SK-N-MC (cell line): ENCODE measurements around the gene UFSP1.
A peak's percentile ranks its signal among the peaks of the same experiment; 100 is the strongest.

Experiments used
- DNase-seq: peaks from one replicate; pipeline ENCODE4 v3.0.0-alpha.2; 2011; ENCODE audit warnings: low read depth, low spot score
- H3K27ac ChIP-seq: fragments of 200-600 bp; sonication (generic); 2 replicates; pipeline ENCODE4 v1.5.1; 2016; ENCODE audit warnings: mixed run types
- H3K36me3 ChIP-seq: fragments of 200-600 bp; sonication (generic); 2 replicates; pipeline ENCODE4 v1.6.1; 2017; ENCODE audit warnings: antibody characterized with exemption, low read length, mixed read lengths; ENCODE audit not compliant: insufficient read depth
- H3K4me3 ChIP-seq: fragments of 200-600 bp; sonication (generic); 2 replicates; pipeline ENCODE4 v1.5.1; 2016
- H3K9ac ChIP-seq: fragments of 200-600 bp; sonication (generic); 2 replicates; pipeline ENCODE4 v1.8.0; 2017; ENCODE audit warnings: mixed run types, mixed read lengths; ENCODE audit not compliant: insufficient read length
- H3K9me3 ChIP-seq: fragments of 200-600 bp; sonication (generic); 2 replicates; pipeline ENCODE4 v1.6.1; 2017; ENCODE audit warnings: low read depth, mild to moderate bottlenecking, antibody characterized with exemption, low read length, moderate library complexity, mixed read lengths
- EZH2 ChIP-seq: fragments of 200-600 bp; sonication (generic); IDR thresholded peaks from one replicate; pipeline ENCODE4 v1.6.1; 2017; ENCODE audit warnings: antibody characterized with exemption
- FOXP2 ChIP-seq: optimal IDR thresholded peaks from 2 replicates; pipeline ENCODE3; 2011; ENCODE audit warnings: mild to moderate bottlenecking, moderate library complexity; ENCODE audit not compliant: insufficient read depth; ENCODE audit errors: extremely low read length, control extremely low read depth
- POLR2AphosphoS5 ChIP-seq: IDR thresholded peaks from 2 replicates; pipeline ENCODE4 v1.6.1; 2012; ENCODE audit warnings: mild to moderate bottlenecking, low read depth, low read length, borderline replicate concordance

The UFSP1 gene

DNA sequence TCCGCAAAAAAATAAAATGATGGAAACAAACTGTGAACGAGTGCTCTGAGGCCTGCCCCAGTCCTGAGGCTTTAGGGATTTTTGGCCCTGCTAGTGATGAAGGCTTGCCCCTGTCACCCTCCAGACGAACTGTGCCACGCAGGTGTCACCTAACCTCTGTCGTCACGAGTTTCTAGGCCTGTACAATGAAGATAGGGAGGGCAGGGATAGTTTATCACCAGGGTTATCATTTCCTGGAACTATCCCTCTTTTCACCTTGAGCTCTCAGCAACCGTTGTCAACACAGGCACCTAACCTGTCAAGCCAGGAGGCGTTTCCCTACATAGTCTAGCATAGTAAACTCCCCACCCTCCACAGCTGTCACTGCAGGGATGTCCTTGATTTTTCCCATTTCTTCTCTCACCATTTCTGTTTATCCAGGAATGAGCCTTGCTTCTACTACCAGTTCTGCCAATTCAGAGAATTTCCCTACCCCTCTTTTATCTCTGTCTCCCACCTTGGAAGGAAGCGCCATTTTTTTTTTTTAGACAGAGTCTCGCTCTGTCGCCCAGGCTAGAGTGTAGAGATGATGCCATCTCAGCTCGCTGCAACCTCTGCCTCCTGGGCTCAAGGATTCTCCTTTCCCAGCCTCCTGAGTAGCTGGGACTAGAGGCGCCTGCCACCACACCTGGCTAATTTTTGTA is 8.4 kb upstream of the UFSP1 start:
- Histone ChIP-seq H3K9ac (no peak overlapping the region), H3K9me3 (no peaks in the 10 kb centered on the region), H3K4me3 (no peak overlapping the region), H3K36me3 (no peaks in the 10 kb centered on the region), H3K27ac (no peak overlapping the region)
- TF ChIP-seq FOXP2 = no peak
- no peak for TF ChIP-seq POLR2AphosphoS5
- TF ChIP-seq EZH2 = no peak
- no peak for DNase-seq

DNA sequence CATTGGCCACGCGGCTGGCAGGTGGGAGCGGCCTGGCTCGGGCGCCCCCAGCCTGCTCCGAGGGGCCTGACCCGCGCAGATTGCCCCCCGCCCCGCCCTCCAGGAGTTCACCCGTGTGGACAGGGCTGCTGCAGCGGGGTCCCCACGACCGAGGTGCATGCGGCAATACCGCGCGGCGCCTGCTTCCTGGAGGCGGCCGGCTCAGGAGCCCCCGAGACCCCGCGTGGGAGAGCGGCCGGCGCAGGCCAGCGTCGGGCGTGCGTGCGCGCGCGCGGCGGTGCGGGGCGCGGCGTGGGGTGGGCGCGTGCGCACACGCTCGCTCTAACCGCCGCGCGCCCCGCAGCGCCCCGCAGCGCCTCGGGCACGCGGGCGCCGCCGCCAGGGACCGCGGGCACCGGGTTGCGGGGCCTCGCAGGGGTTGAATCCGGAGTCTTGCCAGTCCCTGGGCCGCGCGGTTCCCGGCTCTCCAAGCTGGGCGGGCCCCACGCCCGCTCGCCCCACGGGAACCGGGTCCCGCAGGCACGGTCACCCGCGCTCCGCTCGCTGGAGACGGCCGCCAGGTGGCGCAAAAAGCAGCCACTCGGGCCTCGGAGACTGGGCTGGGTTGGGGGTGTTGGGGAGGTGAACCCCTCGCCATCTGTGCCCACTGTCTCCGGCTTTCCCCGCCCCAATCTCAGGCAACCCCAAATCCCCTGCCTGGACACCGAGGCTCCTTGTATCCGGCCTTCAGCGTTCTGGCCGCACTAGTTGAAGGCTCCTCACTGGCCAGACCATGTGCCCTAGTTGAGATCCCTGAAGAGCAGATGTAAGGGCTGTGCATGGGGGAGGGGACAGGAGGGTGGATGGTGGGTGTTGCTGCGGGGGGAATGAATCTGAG is 7.5 kb upstream of the UFSP1 start:
- no peaks in the 10 kb centered on the region for H3K36me3 ChIP-seq
- TF ChIP-seq FOXP2 = no peak
- TF ChIP-seq EZH2 = no peak
- no peak for TF ChIP-seq POLR2AphosphoS5
- no peaks in the 10 kb centered on the region for H3K9me3 ChIP-seq
- no peak overlapping the region for H3K27ac ChIP-seq
- DNase-seq = no peak
- no peak overlapping the region for H3K9ac ChIP-seq
- H3K4me3 ChIP-seq = peak overlapping the region; percentile 74

DNA sequence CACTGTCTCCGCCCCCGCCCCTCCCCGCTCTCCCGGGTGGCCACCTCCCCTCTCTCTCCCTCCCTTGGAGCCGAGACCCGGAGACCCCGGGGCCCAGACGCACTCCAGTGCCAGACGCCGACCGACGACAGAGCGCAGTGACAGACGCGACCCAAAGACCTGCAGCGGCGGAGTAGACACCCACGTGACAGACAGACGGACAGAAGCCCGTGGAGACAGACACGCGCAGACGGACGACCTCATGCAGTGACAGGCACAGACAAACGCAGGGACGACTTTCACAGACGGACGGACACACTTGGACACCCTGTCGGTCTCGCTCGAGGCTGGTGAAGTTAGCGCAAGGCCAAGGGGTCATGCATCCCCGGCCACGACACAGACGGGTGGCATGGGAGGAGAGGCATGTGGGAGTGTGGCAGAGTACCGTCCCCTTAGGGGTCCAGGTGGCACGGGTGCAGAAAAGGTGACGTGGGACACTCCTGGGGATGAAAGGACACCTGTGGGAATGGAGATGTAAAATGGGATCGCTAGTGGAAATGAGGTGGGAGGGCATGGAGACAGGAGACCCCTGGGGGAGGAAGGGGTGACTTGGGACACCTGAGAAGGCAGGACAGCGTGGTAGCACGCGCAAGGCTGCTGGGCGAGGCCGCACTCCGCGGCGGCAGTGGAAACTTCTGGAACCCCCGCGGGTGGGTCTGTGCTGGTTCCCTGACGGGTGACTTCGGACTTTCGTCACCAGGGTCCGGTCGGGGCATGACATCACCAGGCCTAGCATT is 6.6 kb upstream of the UFSP1 start:
- no peak overlapping the region for H3K9ac ChIP-seq
- no peak for TF ChIP-seq POLR2AphosphoS5
- no peak for TF ChIP-seq EZH2
- no peak for TF ChIP-seq FOXP2
- no peak for DNase-seq
- no peaks in the 10 kb centered on the region for H3K9me3 ChIP-seq
- H3K36me3 ChIP-seq = no peaks in the 10 kb centered on the region
- peak overlapping the region; percentile 74 for H3K4me3 ChIP-seq
- H3K27ac ChIP-seq = no peak overlapping the region

DNA sequence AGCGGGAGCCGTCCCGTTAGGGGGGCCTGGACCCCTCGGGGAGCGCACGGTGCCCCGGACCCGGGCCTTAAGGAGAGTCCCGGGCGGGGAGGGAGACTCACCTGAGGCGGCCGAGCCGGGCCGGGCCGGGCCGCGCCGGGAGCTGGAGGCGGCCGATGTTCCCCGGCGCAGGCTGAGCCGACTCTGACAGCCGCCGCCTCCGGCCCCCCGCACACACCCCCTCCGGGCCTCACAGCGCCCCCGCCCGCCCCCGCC is 6.1 kb upstream of the UFSP1 start, which contains the start of gene ACHE:
ACHE (minus strand) TSS at position 188 of the 255 bp plus-strand sequence. CDS start 1,656 bp downstream, outside the sequence.
- no peaks in the 10 kb centered on the region for H3K9me3 ChIP-seq
- H3K36me3 ChIP-seq = no peaks in the 10 kb centered on the region
- H3K4me3 ChIP-seq = peak within 1 kb of the TSS; percentile 77
- H3K27ac ChIP-seq = no peak within 1 kb of the TSS
- no peak within 1 kb of the TSS for H3K9ac ChIP-seq
- DNase-seq = no peak
- no peak for TF ChIP-seq EZH2
- TF ChIP-seq POLR2AphosphoS5 = no peak
- TF ChIP-seq FOXP2 = no peak

DNA sequence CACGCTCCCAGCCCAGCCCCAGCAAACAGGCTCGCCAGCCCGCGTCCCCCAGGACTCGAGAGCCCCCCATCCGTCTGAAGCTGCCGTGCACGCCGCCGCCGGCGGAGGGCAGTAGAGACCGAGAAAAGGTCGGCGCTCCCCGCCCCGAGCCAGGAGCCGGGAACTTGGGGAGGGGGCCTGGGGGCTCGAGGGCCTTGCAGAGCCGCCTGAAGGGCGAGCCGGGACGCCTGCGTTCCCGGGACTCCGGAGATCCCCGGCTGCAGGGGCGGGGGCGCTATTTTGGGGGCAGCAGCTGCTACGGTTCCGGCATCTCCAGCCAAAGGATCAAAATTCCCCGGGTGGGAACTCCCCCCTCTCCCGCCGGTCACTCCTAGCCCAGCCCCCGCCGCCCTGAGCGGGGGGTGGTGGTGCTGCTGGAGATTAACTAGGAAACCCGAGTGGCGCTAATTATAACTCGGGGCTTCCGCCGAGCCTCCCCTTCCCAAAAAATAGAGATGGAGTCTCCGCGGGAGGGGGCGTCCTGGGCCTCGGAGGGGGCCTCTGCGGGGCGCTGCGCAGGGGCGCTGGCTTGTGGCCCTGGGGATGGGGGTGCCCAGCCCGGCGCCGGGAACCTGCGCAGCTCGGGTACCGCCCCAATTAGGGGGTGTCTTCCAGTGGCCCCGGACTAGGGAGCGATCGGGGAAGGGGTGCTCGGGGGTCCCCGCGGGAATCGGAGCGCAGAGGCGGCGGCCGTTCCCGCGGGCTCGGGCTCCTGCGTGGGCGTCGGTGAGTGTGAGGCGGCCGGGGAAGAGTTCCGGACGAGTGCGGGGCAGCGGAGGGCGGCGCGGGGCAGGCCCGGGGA is 5.6 kb upstream of the UFSP1 start:
- Histone ChIP-seq H3K9me3 (no peaks in the 10 kb centered on the region), H3K4me3 (peak overlapping the region; percentile 77), H3K9ac (no peak overlapping the region), H3K27ac (no peak overlapping the region), H3K36me3 (no peaks in the 10 kb centered on the region)
- DNase-seq = no peak
- TF ChIP-seq POLR2AphosphoS5 (no peak), EZH2 (no peak), FOXP2 (no peak)

DNA sequence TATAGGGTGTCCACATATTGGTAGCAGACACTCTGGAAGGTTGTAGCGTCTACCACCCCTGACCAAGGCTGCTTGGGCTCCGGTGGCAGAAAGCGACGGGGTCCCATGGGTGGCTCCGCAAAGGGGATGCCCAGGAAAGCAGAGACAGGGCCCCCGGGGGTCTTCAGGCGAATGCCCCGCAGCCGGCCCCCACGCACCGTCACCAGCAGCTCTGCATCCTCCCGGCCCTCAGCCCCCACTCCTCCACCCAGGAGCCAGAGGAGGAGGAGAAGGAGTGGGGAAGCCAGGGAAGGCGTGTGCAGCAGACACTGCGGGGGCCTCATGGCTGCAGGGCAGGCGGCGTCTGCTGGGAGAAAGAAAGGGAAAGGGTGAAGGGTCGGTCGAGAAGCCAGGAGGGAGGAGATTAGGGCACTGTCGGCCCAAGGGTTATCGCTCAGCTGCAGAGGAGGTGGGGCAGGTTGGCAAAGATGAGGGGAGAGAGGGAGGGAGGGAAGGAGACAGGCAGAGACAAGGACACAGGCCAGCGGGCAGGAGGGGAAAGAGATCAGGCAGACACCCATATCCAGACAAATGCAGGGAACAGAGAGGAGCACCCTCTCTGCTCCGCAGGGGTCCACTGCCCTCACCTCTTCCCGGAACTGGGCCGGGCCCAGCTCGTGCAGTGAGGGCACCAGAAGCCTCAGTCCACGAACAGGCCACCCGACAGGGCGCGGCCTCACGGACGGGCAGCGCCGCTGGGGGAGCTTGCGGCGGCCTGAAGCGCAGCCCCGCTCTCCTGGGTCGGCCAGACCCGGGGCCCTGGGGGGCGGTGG is 4.6 kb upstream of the UFSP1 start:
- Histone ChIP-seq H3K36me3 (no peaks in the 10 kb centered on the region), H3K4me3 (no peak overlapping the region), H3K27ac (no peak overlapping the region), H3K9ac (no peak overlapping the region), H3K9me3 (no peaks in the 10 kb centered on the region)
- no peak for DNase-seq
- TF ChIP-seq EZH2 (no peak), FOXP2 (no peak), POLR2AphosphoS5 (no peak)

DNA sequence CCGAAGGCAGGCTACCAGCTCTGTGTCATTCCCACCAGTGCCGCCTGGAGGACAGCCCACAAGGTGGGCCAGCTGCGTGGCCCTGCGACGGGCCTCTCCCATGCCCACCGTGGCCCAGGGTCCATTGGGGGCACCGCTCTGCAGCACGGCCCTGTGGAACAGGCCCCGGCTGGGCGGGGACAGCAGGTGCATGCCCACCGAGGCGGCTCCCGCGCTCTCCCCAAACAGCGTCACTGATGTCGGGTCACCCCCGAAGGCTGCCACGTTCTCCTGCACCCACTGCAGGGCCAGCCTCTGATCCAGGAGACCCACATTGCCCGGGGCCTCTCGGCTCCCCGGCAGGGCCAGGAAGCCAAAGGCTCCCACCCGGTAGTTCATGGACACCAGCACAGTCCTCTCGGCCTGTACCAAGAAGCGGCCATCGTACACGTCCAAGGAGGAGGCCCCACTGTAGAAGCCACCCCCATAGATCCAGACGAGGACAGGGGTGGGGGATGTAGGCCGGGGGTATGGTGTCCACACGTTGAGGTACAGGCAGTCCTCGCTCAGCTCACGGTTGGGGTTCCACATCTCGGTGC is 3.9 kb upstream of the UFSP1 start:
- Histone ChIP-seq H3K4me3 (no peak overlapping the region), H3K36me3 (peaks cover 6% of the 10 kb centered on the region), H3K27ac (no peak overlapping the region), H3K9me3 (no peaks in the 10 kb centered on the region), H3K9ac (no peak overlapping the region)
- no peak for TF ChIP-seq POLR2AphosphoS5
- no peak for TF ChIP-seq FOXP2
- no peak for TF ChIP-seq EZH2
- no peak for DNase-seq
